Measurements from ENCODE around the gene MGLL. TPM values are rescaled to one million over a fixed set of nuclear protein-coding genes. Genes with fewer than 3 reads are reported as not detected.
A peak's percentile ranks its signal among the peaks of the same experiment; 100 is the strongest.

MGLL gene
- total RNA-seq, 1 donor from 2014 or later, result 27.3 TPM

- Histone ChIP-seq H3K4me1 (ENCODE audit: insufficient read depth, low read length) (peaks cover 30% of the 10 kb centered on the region), H3K79me2 (ENCODE audit: insufficient read depth, low read length) (no peaks in the 10 kb centered on the region), H3K27ac (ENCODE audit: low read depth, low read length) (peak overlapping the region; percentile 2), H3K27me3 (ENCODE audit: insufficient read depth, low read length) (no peaks in the 10 kb centered on the region), H3K4me2 (ENCODE audit: low read length) (peak overlapping the region; percentile 49), H2AFZ (ENCODE audit: low read depth, low read length) (no peak overlapping the region), H3K9ac (ENCODE audit: low read length) (peak overlapping the region; percentile 48), H3K9me3 (ENCODE audit: insufficient read depth, low read depth, low read length) (no peaks in the 10 kb centered on the region), H3K36me3 (ENCODE audit: insufficient read depth, low read length) (no peaks in the 10 kb centered on the region), H3K4me3 (ENCODE audit: insufficient read depth, low read depth, low read length) (no peak overlapping the region), H4K20me1 (ENCODE audit: insufficient read depth, low read length) (no peaks in the 10 kb centered on the region)
- Mint-ChIP-seq H3K27me3 (ENCODE audit: low read depth, unreplicated experiment) (no peaks in the 10 kb centered on the region), H3K36me3 (ENCODE audit: low read depth, unreplicated experiment) (peaks cover 12% of the 10 kb centered on the region), H3K9me3 (ENCODE audit: unreplicated experiment) (no peaks in the 10 kb centered on the region), H3K27ac (ENCODE audit: unreplicated experiment) (peak overlapping the region; percentile 41), H3K4me3 (ENCODE audit: unreplicated experiment) (no peak overlapping the region), H3K4me1 (ENCODE audit: low read depth, unreplicated experiment) (peaks cover 7% of the 10 kb centered on the region)
- FAIRE-seq (no peak), DNase-seq (ENCODE audit: low read depth) (no peak)
- TF ChIP-seq CTCF (IDR thresholded peaks at IDR 0.05; ENCODE audit: insufficient read depth, low read depth, low read length) (no peak), EZH2 (IDR thresholded peaks at IDR 0.05; ENCODE audit: insufficient read depth, low read length) (no peak)
Observed at GRCh38 chr3:127698286-127698685, 124.0 kb downstream of the MGLL start.

GRCh38 chr3:127697551-127698240 lies 124.6 kb downstream of the MGLL start:
- H3K4me2 ChIP-seq (ENCODE audit: low read length), result peak overlapping the region; percentile 49
- H3K4me3 Mint-ChIP-seq (ENCODE audit: unreplicated experiment), result no peak overlapping the region
- peak overlapping the region; percentile 76 for H2AFZ ChIP-seq (ENCODE audit: low read depth, low read length)
- no peaks in the 10 kb centered on the region for H4K20me1 ChIP-seq (ENCODE audit: insufficient read depth, low read length)
- FAIRE-seq (peak; percentile 87), DNase-seq (ENCODE audit: low read depth) (peak; percentile 70)
- no peak for TF ChIP-seq CTCF (IDR thresholded peaks at IDR 0.05; ENCODE audit: insufficient read depth, low read depth, low read length)
- TF ChIP-seq EZH2 (IDR thresholded peaks at IDR 0.05; ENCODE audit: insufficient read depth, low read length), result no peak
- H3K27me3 ChIP-seq (ENCODE audit: insufficient read depth, low read length), result no peaks in the 10 kb centered on the region
- no peaks in the 10 kb centered on the region for H3K9me3 Mint-ChIP-seq (ENCODE audit: unreplicated experiment)
- no peaks in the 10 kb centered on the region for H3K9me3 ChIP-seq (ENCODE audit: insufficient read depth, low read depth, low read length)
- H3K36me3 ChIP-seq (ENCODE audit: insufficient read depth, low read length), result no peaks in the 10 kb centered on the region
- H3K27ac Mint-ChIP-seq (ENCODE audit: unreplicated experiment), result no peak overlapping the region
- peaks cover 7% of the 10 kb centered on the region for H3K4me1 Mint-ChIP-seq (ENCODE audit: low read depth, unreplicated experiment)
- peak overlapping the region; percentile 58 for H3K27ac ChIP-seq (ENCODE audit: low read depth, low read length)
- peak overlapping the region; percentile 48 for H3K9ac ChIP-seq (ENCODE audit: low read length)
- peaks cover 18% of the 10 kb centered on the region for H3K36me3 Mint-ChIP-seq (ENCODE audit: low read depth, unreplicated experiment)
- H3K79me2 ChIP-seq (ENCODE audit: insufficient read depth, low read length), result no peaks in the 10 kb centered on the region
- H3K4me1 ChIP-seq (ENCODE audit: insufficient read depth, low read length), result peaks cover 30% of the 10 kb centered on the region
- no peaks in the 10 kb centered on the region for H3K27me3 Mint-ChIP-seq (ENCODE audit: low read depth, unreplicated experiment)
- H3K4me3 ChIP-seq (ENCODE audit: insufficient read depth, low read depth, low read length), result no peak overlapping the region
